A673 (cell line): ENCODE measurements around the gene DUSP3. TPM values are rescaled to one million over a fixed set of nuclear protein-coding genes. Genes with fewer than 3 reads are reported as not detected.

Experiments used
- BruUV-seq: library from RNA; stranded (reverse); fragments of 400-500 nt; replicated peaks from 2 replicates; lab custom pipeline; 2021; lab: Mats Ljungman, UMichigan
- CTCF ChIA-PET: fragments of 300-600 bp; sonication (Branson Sonifier 250); formaldehyde crosslinking; loops from one replicate; lab custom pipeline; 2022; ENCODE audit warnings: antibody characterized with exemption; lab: Charles Lee
- POLR2A ChIA-PET: fragments of 300-600 bp; sonication (Branson Sonifier 250); formaldehyde crosslinking; loops from one replicate; lab custom pipeline; 2022; ENCODE audit warnings: antibody characterized with exemption; ENCODE audit not compliant: low non-redundant PET; lab: Charles Lee
- DNase-seq: peaks from one replicate; pipeline ENCODE4 v3.0.0-alpha.2; 2015; ENCODE audit warnings: low spot score
- H3K27ac ChIP-seq: fragments of 200-600 bp; sonication (generic); 2 replicates; pipeline ENCODE4 v1.5.1; 2016; ENCODE audit warnings: mixed run types, low read depth, mild to moderate bottlenecking, mixed read lengths, antibody characterized with exemption, low read length; ENCODE audit not compliant: poor library complexity, severe bottlenecking
- H3K27me3 ChIP-seq: fragments of 200-600 bp; sonication (generic); replicated peaks from 2 replicates; pipeline ENCODE4 v1.6.1; 2017; ENCODE audit warnings: mixed run types, low read depth, mild to moderate bottlenecking, mixed read lengths, antibody characterized with exemption, low read length; ENCODE audit not compliant: insufficient read depth, poor library complexity
- H3K36me3 ChIP-seq: fragments of 200-600 bp; sonication (generic); 2 replicates; pipeline ENCODE4 v1.6.1; 2016; ENCODE audit warnings: mixed run types, mild to moderate bottlenecking, mixed read lengths, antibody characterized with exemption, low read length; ENCODE audit not compliant: insufficient read depth, poor library complexity, severe bottlenecking
- H3K4me1 ChIP-seq: fragments of 200-600 bp; sonication (generic); 2 replicates; pipeline ENCODE4 v1.6.1; 2017; ENCODE audit warnings: mixed run types, mild to moderate bottlenecking, mixed read lengths, antibody characterized with exemption, low read length; ENCODE audit not compliant: insufficient read depth, poor library complexity, severe bottlenecking
- H3K4me3 ChIP-seq: fragments of 200-600 bp; sonication (generic); 2 replicates; pipeline ENCODE4 v1.5.1; 2016; ENCODE audit warnings: low read depth, mixed run types, mild to moderate bottlenecking, mixed read lengths, low read length; ENCODE audit not compliant: poor library complexity, severe bottlenecking
- H3K9me3 ChIP-seq: fragments of 200-600 bp; sonication (generic); 2 replicates; pipeline ENCODE4 v1.6.1; 2016; ENCODE audit warnings: mixed run types, low read depth, mild to moderate bottlenecking, mixed read lengths, antibody characterized with exemption, low read length; ENCODE audit not compliant: poor library complexity, severe bottlenecking
- CTCF ChIP-seq: fragments of 300-800, 200-600 bp; sonication (generic); conservative IDR thresholded peaks from 2 replicates; pipeline ENCODE4 v1.5.1; 2017; ENCODE audit warnings: low read depth, mild to moderate bottlenecking, antibody characterized with exemption, low read length, moderate library complexity, mixed read lengths
- EZH2 ChIP-seq: fragments of 200-600 bp; sonication (generic); IDR thresholded peaks from 2 replicates; pipeline ENCODE4 v1.6.1; 2017; ENCODE audit warnings: borderline replicate concordance, low read depth, mild to moderate bottlenecking, mixed read lengths, antibody characterized with exemption, low read length; ENCODE audit not compliant: poor library complexity, severe bottlenecking
- intact Hi-C: fragments of 100-400 bp; cut with micrococcal nuclease; formaldehyde crosslinking; loops from one replicate; pipeline ENCODE4 v1.10.0; 2022; ENCODE audit not compliant: unreplicated experiment
- total RNA-seq: library from RNA; stranded (reverse); gene quantifications from 2 replicates; pipeline ENCODE4 v1.2.3, GENCODE V29; 2021

DUSP3 gene
- total RNA-seq, 1 experiment from 2014 or later, result 22.9 TPM

- no TSS peak for BruUV-seq
- Histone ChIP-seq H3K9me3 (no peaks in the 10 kb centered on the region), H3K4me3 (no peak overlapping the region), H3K4me1 (no peaks in the 10 kb centered on the region), H3K27ac (no peak overlapping the region), H3K27me3 (no peaks in the 10 kb centered on the region), H3K36me3 (no peaks in the 10 kb centered on the region)
- intact Hi-C loops, result no loop called here
- CTCF ChIA-PET, result no interaction called here
- POLR2A ChIA-PET, result no interaction called here
- DNase-seq, result no peak
- TF ChIP-seq EZH2, result no peak
- TF ChIP-seq CTCF, result no peak
Measured at GRCh38 chr17:43813386-43813785, 34.6 kb upstream of the DUSP3 start.

DNA sequence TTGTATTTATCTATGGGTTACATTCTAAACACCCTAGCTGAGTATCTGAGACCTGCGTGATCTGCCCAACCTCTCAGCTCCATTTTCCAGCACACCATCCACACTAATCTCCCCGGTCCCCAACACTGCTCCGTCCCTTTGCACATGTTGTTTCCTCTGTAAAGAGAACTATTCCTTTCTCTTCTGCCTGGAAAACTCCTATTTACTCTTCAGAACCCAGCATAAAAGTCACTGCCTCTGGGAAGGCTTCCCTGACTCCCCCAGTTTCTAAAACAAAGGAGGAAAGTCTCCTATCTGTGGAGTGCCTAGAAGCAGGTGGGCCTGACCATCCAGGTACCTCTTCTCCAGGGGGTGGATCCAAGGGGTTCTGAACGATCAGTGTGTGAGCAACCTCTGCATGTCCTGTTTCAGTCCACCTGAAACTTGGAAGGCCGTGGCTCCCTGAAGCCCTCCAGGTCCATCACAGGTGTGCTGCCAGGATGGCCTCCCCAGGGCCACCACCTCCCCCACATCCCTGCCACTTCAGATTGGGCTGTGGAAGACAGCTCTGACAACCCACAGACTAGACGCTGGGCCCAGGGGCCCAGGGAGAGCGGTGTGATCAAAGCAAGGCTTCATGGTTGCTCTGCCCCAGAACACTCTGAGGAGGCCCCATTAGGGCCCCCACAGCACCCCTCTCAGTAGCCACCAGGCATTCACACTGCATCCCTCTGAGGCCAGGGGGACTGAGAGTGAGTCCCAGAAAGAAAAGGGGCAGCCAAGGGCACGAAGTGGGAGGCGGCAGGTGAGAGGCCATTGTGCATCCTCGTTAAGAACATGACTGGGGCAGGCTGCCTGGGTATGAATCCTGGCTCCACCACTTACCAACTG lies 33.9 kb upstream of the DUSP3 start:
- ChIA-PET POLR2A (no interaction called here), CTCF (no interaction called here)
- no peaks in the 10 kb centered on the region for H3K36me3 ChIP-seq
- intact Hi-C loops, result no loop called here
- no peaks in the 10 kb centered on the region for H3K4me1 ChIP-seq
- H3K27ac ChIP-seq, result no peak overlapping the region
- no peaks in the 10 kb centered on the region for H3K9me3 ChIP-seq
- no TSS peak for BruUV-seq
- no peak overlapping the region for H3K4me3 ChIP-seq
- no peak for DNase-seq
- H3K27me3 ChIP-seq, result no peaks in the 10 kb centered on the region
- no peak for TF ChIP-seq CTCF
- TF ChIP-seq EZH2, result no peak

- Histone ChIP-seq H3K9me3 (no peaks in the 10 kb centered on the region), H3K27ac (no peak overlapping the region), H3K4me1 (no peaks in the 10 kb centered on the region), H3K4me3 (no peak overlapping the region), H3K36me3 (no peaks in the 10 kb centered on the region), H3K27me3 (no peaks in the 10 kb centered on the region)
- ChIA-PET POLR2A (no interaction called here), CTCF (no interaction called here)
- TF ChIP-seq CTCF, result no peak
- no peak for TF ChIP-seq EZH2
- intact Hi-C loops, result no loop called here
- BruUV-seq, result no TSS peak
- DNase-seq, result no peak
Measured at GRCh38 chr17:43810823-43811222, 32.0 kb upstream of the DUSP3 start.
